Tibial artery (tissue), 4 donors: ENCODE results near the gene SMYD3.

Experiments
- DNase-seq, 2 donors: peaks; one replicate each; pipeline ENCODE4 v3.0.0-alpha.2; 2019
- H3K27ac ChIP-seq, 2 donors: fragments of 200-600 bp; sonication (generic) in 1 of 2; 1 replicate in 1 of 2; 2 replicates in 1 of 2; pipeline ENCODE4 v1.5.1; 2018 to 2019; ENCODE audit warnings: mild to moderate bottlenecking in 1 of 2
- H3K27me3 ChIP-seq, 2 donors: fragments of 200-600 bp; sonication (generic) in 1 of 2; one replicate each; pipeline versions ENCODE4 v1.5.1 to v1.6.0; 2016 to 2019
- H3K36me3 ChIP-seq, 3 donors: fragments of 200-600 bp; sonication (generic) in 2 of 3; one replicate each; pipeline ENCODE4 v1.5.1; 2016 to 2019; ENCODE audit warnings: mild to moderate bottlenecking in 2 of 3
- H3K4me1 ChIP-seq, 4 donors: fragments of 200-600 bp; sonication (generic) in 2 of 4; 1 replicate in 3 of 4; 2 replicates in 1 of 4; pipeline ENCODE4 v1.5.1; 2016 to 2019
- H3K4me3 ChIP-seq, 2 donors: fragments of 200-600 bp; sonication (generic) in 1 of 2; 1 replicate in 1 of 2; 2 replicates in 1 of 2; pipeline ENCODE4 v1.5.1; 2018 to 2019; ENCODE audit warnings: mild to moderate bottlenecking in 2 of 2
- H3K9me3 ChIP-seq, 3 donors: fragments of 200-600 bp; sonication (generic) in 1 of 3; one replicate each; pipeline ENCODE4 v1.5.1; 2016 to 2019
- CTCF ChIP-seq, 2 experiments: fragments of 200-600 bp in 1 of 2; fragments of 450-650 bp in 1 of 2; IDR thresholded peaks; one replicate each; pipeline ENCODE4 v1.5.1; 2017 to 2019; ENCODE audit warnings: antibody characterized with exemption in 2 of 2, mild to moderate bottlenecking in 1 of 2, moderate library complexity in 1 of 2
- intact Hi-C: fragments of 100-400 bp; cut with DNase I; formaldehyde crosslinking; loops from one replicate; pipeline ENCODE4 v1.15.0; 2023; ENCODE audit warnings: low total_unique reads

SMYD3 gene

GRCh38 chr1:246213947-246214346 is 293.1 kb downstream of the SMYD3 start:
- no peak overlapping the region for H3K4me3 ChIP-seq
- no peaks in the 10 kb centered on the region for H3K36me3 ChIP-seq
- intact Hi-C loops = no loop called here
- no peaks in the 10 kb centered on the region for H3K4me1 ChIP-seq
- H3K9me3 ChIP-seq = no peaks in the 10 kb centered on the region
- H3K27me3 ChIP-seq = no peaks in the 10 kb centered on the region
- DNase-seq = no peak
- H3K27ac ChIP-seq = no peak overlapping the region
- no peak for TF ChIP-seq CTCF (IDR thresholded peaks at IDR 0.05)

- intact Hi-C loops = no loop called here
- H3K27me3 ChIP-seq = no peaks in the 10 kb centered on the region
- no peak overlapping the region for H3K27ac ChIP-seq
- H3K36me3 ChIP-seq = no peaks in the 10 kb centered on the region
- no peak for TF ChIP-seq CTCF (IDR thresholded peaks at IDR 0.05)
- DNase-seq = no peak
- H3K4me1 ChIP-seq = no peaks in the 10 kb centered on the region
- no peak overlapping the region for H3K4me3 ChIP-seq
- no peaks in the 10 kb centered on the region for H3K9me3 ChIP-seq
These were observed 293.6 kb downstream of the SMYD3 start for GRCh38 chr1:246213502-246213901.

GRCh38 chr1:246213036-246213435 is 294.0 kb downstream of the SMYD3 start:
- Histone ChIP-seq H3K36me3 (no peaks in the 10 kb centered on the region), H3K4me1 (no peaks in the 10 kb centered on the region), H3K4me3 (no peak overlapping the region), H3K27me3 (no peaks in the 10 kb centered on the region), H3K27ac (no peak overlapping the region), H3K9me3 (no peaks in the 10 kb centered on the region)
- intact Hi-C loops = no loop called here
- DNase-seq = no peak
- no peak for TF ChIP-seq CTCF (IDR thresholded peaks at IDR 0.05)

GRCh38 chr1:246212013-246212412 is 295.1 kb downstream of the SMYD3 start:
- no peak overlapping the region for H3K4me3 ChIP-seq
- intact Hi-C loops = no loop called here
- no peaks in the 10 kb centered on the region for H3K36me3 ChIP-seq
- H3K9me3 ChIP-seq = no peaks in the 10 kb centered on the region
- H3K27me3 ChIP-seq = no peaks in the 10 kb centered on the region
- no peak overlapping the region for H3K27ac ChIP-seq
- H3K4me1 ChIP-seq = no peaks in the 10 kb centered on the region
- no peak for TF ChIP-seq CTCF (IDR thresholded peaks at IDR 0.05)
- DNase-seq = no peak

GRCh38 chr1:246210756-246211155 is 296.3 kb downstream of the SMYD3 start:
- H3K4me1 ChIP-seq = no peaks in the 10 kb centered on the region
- H3K9me3 ChIP-seq = no peaks in the 10 kb centered on the region
- no peaks in the 10 kb centered on the region for H3K36me3 ChIP-seq
- no peak overlapping the region for H3K4me3 ChIP-seq
- intact Hi-C loops = no loop called here
- DNase-seq = no peak
- no peak overlapping the region for H3K27ac ChIP-seq
- H3K27me3 ChIP-seq = no peaks in the 10 kb centered on the region
- TF ChIP-seq CTCF (IDR thresholded peaks at IDR 0.05) = no peak

GRCh38 chr1:246208105-246208504 is 299.0 kb downstream of the SMYD3 start:
- no peak for DNase-seq
- no peaks in the 10 kb centered on the region for H3K9me3 ChIP-seq
- TF ChIP-seq CTCF (IDR thresholded peaks at IDR 0.05) = no peak
- no peaks in the 10 kb centered on the region for H3K27me3 ChIP-seq
- H3K4me3 ChIP-seq = no peak overlapping the region
- H3K27ac ChIP-seq = no peak overlapping the region
- no peaks in the 10 kb centered on the region for H3K36me3 ChIP-seq
- no peaks in the 10 kb centered on the region for H3K4me1 ChIP-seq
- intact Hi-C loops = no loop called here
